K562 (cell line): ENCODE measurements around the gene ZSWIM8. TPM values are rescaled to one million over a fixed set of nuclear protein-coding genes. Genes with fewer than 3 reads are reported as not detected.
A peak's percentile ranks its signal among the peaks of the same experiment; 100 is the strongest.

Experiments
- ATAC-seq: fragments of 200-7000 bp; cut with Tn5 transposase; 3 replicates; pipeline ENCODE4 v1.9.1; 2020; ENCODE audit warnings: moderate library complexity
- BruUV-seq: library from RNA; stranded (reverse); fragments of 400-500 nt; replicated peaks from 2 replicates; lab custom pipeline; 2021; lab: Mats Ljungman, UMichigan
- CTCF ChIA-PET: fragments of 300-600 bp; formaldehyde crosslinking; extraction: SDS; loops from one replicate; lab custom pipeline; 2021; ENCODE audit warnings: low intra/inter-chr PET ratio; lab: Yijun Ruan, JAX
- POLR2A ChIA-PET: fragments of 300-600, 350-650 bp; sonication (Branson Sonifier 250); formaldehyde crosslinking; extraction: SDS; loops from one replicate; lab custom pipeline; 2021; ENCODE audit warnings: antibody characterized with exemption, inconsistent platforms; lab: Yijun Ruan, JAX
- DNase-seq, 4 experiments: peaks; one replicate each; pipeline versions ENCODE4 v3.0.0 to v3.0.0-alpha.2; 2011 to 2018; ENCODE audit warnings: low spot score in 3 of 4, mixed read lengths in 3 of 4; ENCODE audit errors: extremely low read depth in 1 of 4
- FAIRE-seq: peaks from 2 replicates; lab custom pipeline; 2011; peaks lifted over from hg19 to GRCh38; lab: Jason Lieb, UNC
- H2AFZ ChIP-seq: 2 replicates; pipeline ENCODE4 v1.6.0; 2011; ENCODE audit warnings: low read depth, low read length, control low read depth, inconsistent platforms
- H3K27ac ChIP-seq: fragments of 200-600 bp; 3 replicates; pipeline ENCODE4 v1.8.0; 2011; ENCODE audit warnings: low read depth, mild to moderate bottlenecking, control low read depth, inconsistent platforms, low read length, moderate library complexity, mixed read lengths; ENCODE audit errors: extremely low read depth
- H3K27me3 ChIP-seq, 2 experiments: fragments of 300-600 bp in 1 of 2; 2 replicates in 1 of 2; 3 replicates in 1 of 2; pipeline versions ENCODE4 v1.6.0 to v1.8.0; 2011; ENCODE audit warnings: inconsistent platforms in 2 of 2, low read length in 2 of 2, mild to moderate bottlenecking in 1 of 2, mixed read lengths in 1 of 2, moderate library complexity in 1 of 2; ENCODE audit not compliant: control insufficient read depth in 2 of 2, insufficient read depth in 2 of 2
- H3K36me3 ChIP-seq: fragments of 300-600 bp; 3 replicates; pipeline ENCODE4 v1.8.0; 2011; ENCODE audit warnings: mild to moderate bottlenecking, low read length, inconsistent platforms; ENCODE audit not compliant: control insufficient read depth, insufficient read depth
- H3K4me1 ChIP-seq, 2 experiments: fragments of 200-600 bp in 1 of 2; replicated peaks in 1 of 2; 2 replicates in 1 of 2; 3 replicates in 1 of 2; pipeline versions ENCODE4 v1.5.1 to v1.8.0; 2011; ENCODE audit warnings: inconsistent platforms in 2 of 2, low read length in 2 of 2, mild to moderate bottlenecking in 1 of 2, mixed read lengths in 1 of 2, moderate library complexity in 1 of 2; ENCODE audit not compliant: control insufficient read depth in 2 of 2, insufficient read depth in 2 of 2
- H3K4me2 ChIP-seq: 2 replicates; pipeline ENCODE4 v1.6.1; 2011; ENCODE audit warnings: low read length, control low read depth, inconsistent platforms, mixed read lengths; ENCODE audit not compliant: insufficient read depth
- H3K4me3 ChIP-seq: fragments of 200-600 bp; sonication (generic), shearing (Covaris generic); 2 replicates; pipeline ENCODE4 v1.5.1; 2016; ENCODE audit warnings: control low read depth, inconsistent platforms
- H3K79me2 ChIP-seq: fragments of 200-600 bp; 3 replicates; pipeline ENCODE4 v1.8.0; 2011; ENCODE audit warnings: low read length, inconsistent platforms; ENCODE audit not compliant: control insufficient read depth, insufficient read depth
- H3K9ac ChIP-seq, 2 experiments: 2 replicates each; pipeline versions ENCODE4 v1.6.0 to v1.6.1; 2011; ENCODE audit warnings: low read depth in 2 of 2, low read length in 2 of 2, control low read depth in 1 of 2, inconsistent platforms in 1 of 2, mild to moderate bottlenecking in 1 of 2, mixed read lengths in 1 of 2; ENCODE audit not compliant: insufficient read depth in 1 of 2
- H3K9me1 ChIP-seq: one replicate; pipeline ENCODE4 v1.6.0; 2011; ENCODE audit warnings: inconsistent platforms, mild to moderate bottlenecking, low read length, moderate library complexity; ENCODE audit not compliant: control insufficient read depth, insufficient read depth
- H3K9me3 ChIP-seq: replicated peaks from 2 replicates; pipeline ENCODE4 v1.5.1; 2011; ENCODE audit warnings: low read depth, low read length, inconsistent platforms; ENCODE audit not compliant: control insufficient read depth, insufficient read depth
- H4K20me1 ChIP-seq: replicated peaks from 2 replicates; pipeline ENCODE4 v1.6.1; 2011; ENCODE audit warnings: low read length, inconsistent platforms, mixed read lengths; ENCODE audit not compliant: control insufficient read depth, insufficient read depth
- CREM ChIP-seq: IDR thresholded peaks from 2 replicates; pipeline ENCODE4 v1.6.1; 2014; ENCODE audit warnings: antibody characterized with exemption, low read depth
- HMG20A ChIP-seq: fragments of 450-650 bp; formaldehyde crosslinking; conservative IDR thresholded peaks from 2 replicates; pipeline ENCODE4 v1.4.0; 2020; ENCODE audit warnings: mild to moderate bottlenecking, mixed read lengths
- KLF10 ChIP-seq: fragments of 250-450 bp; sonication (Bioruptor Pico); IDR thresholded peaks from 2 replicates; pipeline ENCODE4 v1.6.1; 2021; ENCODE audit warnings: matching md5 sums
- MED1 ChIP-seq: sonication (generic); formaldehyde crosslinking; IDR thresholded peaks from 2 replicates; pipeline ENCODE4 v1.8.1; 2023; ENCODE audit warnings: missing genetic modification reagents, borderline replicate concordance
- MEF2D ChIP-seq: conservative IDR thresholded peaks from 2 replicates; pipeline ENCODE4 v1.6.1; 2016; ENCODE audit warnings: low read depth, missing genetic modification characterization, missing compliant biosample characterization
- NFXL1 ChIP-seq: fragments of 450-650 bp; formaldehyde crosslinking; IDR thresholded peaks from 2 replicates; pipeline ENCODE4 v1.4.0; 2021; ENCODE audit warnings: mild to moderate bottlenecking
- NR2C2 ChIP-seq, 2 experiments: fragments of 200-800 bp in 1 of 2; sonication (Bioruptor generic) in 1 of 2; sonication (generic) in 1 of 2; formaldehyde crosslinking in 1 of 2; IDR thresholded peaks; 2 replicates each; pipeline versions ENCODE4 v1.6.1 to v1.8.0; 2016 to 2022; ENCODE audit warnings: mild to moderate bottlenecking in 1 of 2, missing compliant biosample characterization in 1 of 2, missing genetic modification characterization in 1 of 2, missing genetic modification reagents in 1 of 2
- RAD21 ChIP-seq, 2 experiments: fragments of 250-450 bp in 1 of 2; fragments of 450-650 bp in 1 of 2; sonication (Bioruptor Pico) in 1 of 2; formaldehyde crosslinking in 1 of 2; IDR thresholded peaks in 1 of 2; conservative IDR thresholded peaks in 1 of 2; 2 replicates each; pipeline versions ENCODE4 v1.4.0 to v1.8.0; 2020 to 2022; ENCODE audit warnings: mild to moderate bottlenecking in 2 of 2, moderate library complexity in 1 of 2
- RCOR1 ChIP-seq, 2 experiments: IDR thresholded peaks; 2 replicates each; pipeline ENCODE4 v1.6.1; 2012; ENCODE audit warnings: low read depth in 2 of 2, low read length in 2 of 2, borderline replicate concordance in 1 of 2, improper control_type of control experiment in 1 of 2
- RNF2 ChIP-seq: sonication (generic); IDR thresholded peaks from 2 replicates; pipeline ENCODE4 v1.6.1; 2016
- SRSF3 ChIP-seq: fragments of 200-400 bp; formaldehyde crosslinking; IDR thresholded peaks from 2 replicates; pipeline ENCODE4 v1.6.1; 2016; ENCODE audit warnings: mild to moderate bottlenecking, low read length, moderate library complexity; ENCODE audit not compliant: insufficient read depth
- SRSF7 ChIP-seq: fragments of 200-400 bp; formaldehyde crosslinking; optimal IDR thresholded peaks from 2 replicates; pipeline ENCODE3; 2017; ENCODE audit warnings: mild to moderate bottlenecking, low read depth, low read length
- STAT6 ChIP-seq: sonication (generic); formaldehyde crosslinking; IDR thresholded peaks from 2 replicates; pipeline ENCODE4 v1.8.1; 2023; ENCODE audit warnings: mild to moderate bottlenecking, missing genetic modification reagents
- TARDBP ChIP-seq: fragments of 450-650 bp; IDR thresholded peaks from 2 replicates; pipeline ENCODE4 v1.6.1; 2016
- TCF3 ChIP-seq: sonication (generic); formaldehyde crosslinking; IDR thresholded peaks from 2 replicates; pipeline ENCODE4 v1.4.0; 2020; ENCODE audit warnings: mild to moderate bottlenecking, missing genetic modification reagents
- XRCC5 ChIP-seq: fragments of 200-400 bp; formaldehyde crosslinking; IDR thresholded peaks from 2 replicates; pipeline ENCODE4 v1.6.1; 2017; ENCODE audit warnings: low read depth, mild to moderate bottlenecking, low read length
- ZFP1 ChIP-seq: fragments of 450-650 bp; formaldehyde crosslinking; IDR thresholded peaks from 2 replicates; pipeline ENCODE4 v1.4.0; 2020; ENCODE audit warnings: mild to moderate bottlenecking, mixed read lengths
- WGBS: fragments of 100-300 bp; shearing (Covaris generic); methylation state at CpG from one replicate; pipeline ENCODE4 v1.1.6; 2016; ENCODE audit warnings: low coverage, mixed read lengths; ENCODE audit not compliant: insufficient coverage; ENCODE audit errors: missing lambda C conversion rate; 5-methylcytosine and 5-hydroxymethylcytosine counted together
- in situ Hi-C: fragments of 300-500 bp; cut with MboI; formaldehyde crosslinking; loops from 4 replicates; pipeline ENCODE4 v1.15.0; 2018; ENCODE audit warnings: inconsistent platforms, mixed read lengths
- intact Hi-C: fragments of 100-400 bp; cut with micrococcal nuclease; formaldehyde crosslinking; loops from 2 replicates; pipeline ENCODE4 v1.14.2; 2022
- polyA plus RNA-seq, 8 experiments: library from polyadenylated mRNA; depleted of rRNA in 4 of 8; stranded (reverse) in 5 of 8; unstranded in 3 of 8; fragments of >200 nt; fragmentation: Nextera tagmentation in 2 of 8; fragmentation: Illumina TruSeq in 1 of 8; extraction: Ambion mirVana in 2 of 8; extraction: Trizol in 1 of 8; gene quantifications; 2 replicates each; pipeline versions ENCODE4 v1.2.1 to v1.2.3, GENCODE V29; 2011 to 2014; ENCODE audit warnings: inconsistent platforms in 1 of 8, missing spikeins in 1 of 8
- total RNA-seq, 7 experiments: library from RNA; depleted of rRNA in 6 of 7; stranded (reverse); fragments of >200 nt in 6 of 7; fragmentation: Illumina TruSeq in 2 of 7; extraction: Trizol in 2 of 7; gene quantifications; 2 replicates each; pipeline versions ENCODE4 v1.2.1 to v1.2.3, GENCODE V29; 2011 to 2021; ENCODE audit warnings: low replicate concordance in 1 of 7
- TF ChIP-seq, protein P1 (sequence below): IDR thresholded peaks from 2 replicates; pipeline ENCODE4 v1.6.1; 2012; ENCODE audit warnings: low read depth, low read length, improper control_type of control experiment, borderline replicate concordance

The ZSWIM8 gene
- total and polyA plus RNA-seq, 9 of the 15 experiments (the other 6 are each of a cell fraction or from before 2014, with no cell fraction given): 5.6 to 47.8 (median 26.7) TPM

- intact Hi-C loops (loop anchor here (1.0 to 2.0 kb wide), 3 partner anchors 30 to 91 kb away; no protein-coding TSS in a partner anchor), in situ Hi-C loops (loop anchor here (5.0 to 10.0 kb wide), 2 partner anchors 33 to 1236 kb away; no protein-coding TSS in a partner anchor)
- Histone ChIP-seq H3K36me3 (peaks cover 77% of the 10 kb centered on the region), H3K4me2 (no peak overlapping the region), H3K9ac (no peak overlapping the region), H4K20me1 (peaks cover 9% of the 10 kb centered on the region; the same call in 1 of the 2 replicates), H3K79me2 (no peaks in the 10 kb centered on the region), H3K9me3 (no peaks in the 10 kb centered on the region), H3K27me3 (no peaks in the 10 kb centered on the region), H3K27ac (no peak overlapping the region), H3K4me1 (peaks cover 0 to 11% of the 10 kb centered on the region in 2 experiments; a peak in 2 of 5 replicates), H2AFZ (no peak overlapping the region), H3K9me1 (no peaks in the 10 kb centered on the region), H3K4me3 (no peak overlapping the region)
- peak; percentile 98 for ATAC-seq
- ChIA-PET CTCF (interaction anchor here (0.5 to 3.2 kb wide), 12 partner anchors 26 to 1387 kb away, joined by 3 to 41 read pairs (median 8); partner anchors contain the start of gene COMTD1), POLR2A (interaction anchor here (0.6 to 1.6 kb wide), 4 partner anchors 16 to 263 kb away, joined by 3 to 8 read pairs (median 4); no protein-coding TSS in a partner anchor)
- DNase-seq: peak; percentile 90 to 95 (median 92)
- 29% methylated on average over 17 of the region's 17 CpGs for WGBS
- BruUV-seq: no TSS peak
- peak; percentile 99 for FAIRE-seq
- TF ChIP-seq MED1 (no peak), HMG20A (CRISPR knock-in tag) (no peak), NR2C2 (CRISPR knock-in tag; IDR thresholded peaks at IDR 0.05) (0 out of 2 replicates have a peak, but pooled peaks have one; percentile 21), NR2C2 (tag; IDR thresholded peaks at IDR 0.05) (no peak), ZFP1 (CRISPR knock-in tag) (no peak), SRSF7 (no peak), RCOR1 (IDR thresholded peaks at IDR 0.05; ENCODE audit: borderline replicate concordance in 1 of 2, low read depth in 2 of 2, low read length in 2 of 2) (peak in 1 of 2 experiments; percentile 72; a peak in 1 of 4 replicates), NFXL1 (no peak), STAT6 (CRISPR knock-in tag) (no peak), RAD21 (CRISPR knock-in tag; conservative IDR thresholded peaks at IDR 0.05 in 1 of 2, IDR thresholded peaks at IDR 0.05 in 1 of 2) (peak; percentile 99), TCF3 (CRISPR knock-in tag) (no peak), RNF2 (no peak), SRSF3 (no peak), KLF10 (CRISPR knock-in tag) (no peak), XRCC5 (peak; percentile 74; the same call in 1 of the 2 replicates), TARDBP (no peak), MEF2D (tag) (no peak), CREM (peak; percentile 71)
- TF ChIP-seq, protein P1, sequence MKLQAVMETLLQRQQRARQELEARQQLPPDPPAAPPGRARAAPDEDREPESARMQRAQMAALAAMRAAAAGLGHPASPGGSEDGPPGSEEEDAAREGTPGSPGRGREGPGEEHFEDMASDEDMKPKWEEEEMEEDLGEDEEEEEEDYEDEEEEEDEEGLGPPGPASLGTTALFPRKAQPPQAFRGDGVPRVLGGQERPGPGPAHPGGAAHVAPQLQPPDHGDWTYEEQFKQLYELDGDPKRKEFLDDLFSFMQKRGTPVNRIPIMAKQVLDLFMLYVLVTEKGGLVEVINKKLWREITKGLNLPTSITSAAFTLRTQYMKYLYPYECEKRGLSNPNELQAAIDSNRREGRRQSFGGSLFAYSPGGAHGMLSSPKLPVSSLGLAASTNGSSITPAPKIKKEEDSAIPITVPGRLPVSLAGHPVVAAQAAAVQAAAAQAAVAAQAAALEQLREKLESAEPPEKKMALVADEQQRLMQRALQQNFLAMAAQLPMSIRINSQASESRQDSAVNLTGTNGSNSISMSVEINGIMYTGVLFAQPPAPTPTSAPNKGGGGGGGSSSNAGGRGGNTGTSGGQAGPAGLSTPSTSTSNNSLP: no peak
Observed at GRCh38 chr10:73848821-73849489, 63.5 kb downstream of the ZSWIM8 start.
